Germinal center (tissue), 1 donor: ENCODE measurements around the gene CES5A.
"Not testable (repeated sequence)": the region's sequence is repeated elsewhere in the genome, so short reads cannot be mapped to it uniquely, and the experiment has no call there.

Experiments used
- DNase-seq: peaks from one replicate; pipeline ENCODE4 v3.0.0; 2012; ENCODE audit warnings: mixed read lengths, low spot score

Gene CES5A

DNA sequence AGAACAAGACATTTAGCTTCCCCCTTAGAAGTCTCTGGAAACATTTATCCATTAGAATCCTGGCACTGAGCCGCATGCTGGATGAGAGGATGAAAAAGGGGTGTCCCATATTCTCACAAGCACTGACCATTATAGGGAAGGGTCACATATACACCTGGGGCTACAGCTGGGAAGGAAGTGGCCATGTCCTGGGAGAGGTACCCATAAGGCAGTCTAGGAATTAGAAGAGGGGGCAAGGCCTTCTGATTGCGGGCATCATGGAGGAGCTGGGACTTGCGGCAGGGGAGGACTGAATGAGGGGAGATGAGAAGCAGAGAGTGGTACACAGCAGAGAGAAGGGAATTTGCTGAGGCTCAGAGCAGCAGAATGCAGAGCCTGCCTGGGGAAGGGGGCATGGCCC is 45.9 kb downstream of the CES5A start:
- DNase-seq = not testable (repeated sequence)

DNA sequence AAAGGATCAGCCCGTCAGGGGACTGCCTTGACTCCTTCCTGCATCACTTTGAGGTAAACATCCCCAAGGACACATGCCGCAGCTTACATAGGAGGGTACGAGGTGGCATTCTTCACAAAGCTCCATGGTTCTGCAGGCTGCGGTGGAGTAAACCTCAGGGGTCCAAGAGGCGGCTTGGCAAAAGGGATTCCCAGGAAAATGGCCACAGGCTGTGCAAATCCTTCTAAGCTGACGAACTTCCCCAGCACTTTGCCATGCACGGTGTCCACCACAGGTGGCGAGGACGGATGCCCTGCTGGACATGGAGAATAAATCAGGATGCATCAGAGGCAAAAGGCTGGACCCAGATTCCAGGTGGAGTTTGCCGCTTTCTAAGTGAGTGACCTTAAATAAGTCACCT is 46.5 kb downstream of the CES5A start:
- no peak for DNase-seq

DNA sequence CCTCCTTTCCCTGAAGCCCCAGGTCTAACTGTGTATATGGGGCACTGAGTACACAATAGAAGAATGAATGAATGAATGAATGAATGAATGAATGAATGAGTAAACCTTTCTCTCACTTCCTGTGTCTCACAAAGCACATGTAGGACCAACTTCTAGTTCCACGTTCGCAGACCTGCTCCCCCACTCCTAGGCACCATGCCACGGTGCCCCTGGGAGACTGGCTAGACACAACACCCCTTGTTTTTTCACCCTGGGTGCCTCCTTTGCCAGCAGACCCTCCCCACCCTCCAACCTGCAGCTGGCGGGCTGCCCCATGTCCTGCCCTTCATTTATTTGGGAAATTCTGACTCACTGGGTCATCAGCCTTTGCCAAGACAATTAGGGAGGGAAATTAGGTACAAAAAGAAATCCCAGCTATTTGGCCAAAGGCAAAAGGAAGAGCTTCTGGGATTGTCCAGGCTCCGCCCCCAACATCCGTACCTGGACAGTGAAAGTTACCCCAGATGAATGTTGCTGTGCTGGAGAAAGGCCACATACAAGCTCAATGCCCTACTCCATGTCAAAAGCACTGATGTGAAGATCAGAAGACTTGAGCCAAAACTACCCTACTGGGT is 50.0 kb downstream of the CES5A start:
- DNase-seq = no peak

DNA sequence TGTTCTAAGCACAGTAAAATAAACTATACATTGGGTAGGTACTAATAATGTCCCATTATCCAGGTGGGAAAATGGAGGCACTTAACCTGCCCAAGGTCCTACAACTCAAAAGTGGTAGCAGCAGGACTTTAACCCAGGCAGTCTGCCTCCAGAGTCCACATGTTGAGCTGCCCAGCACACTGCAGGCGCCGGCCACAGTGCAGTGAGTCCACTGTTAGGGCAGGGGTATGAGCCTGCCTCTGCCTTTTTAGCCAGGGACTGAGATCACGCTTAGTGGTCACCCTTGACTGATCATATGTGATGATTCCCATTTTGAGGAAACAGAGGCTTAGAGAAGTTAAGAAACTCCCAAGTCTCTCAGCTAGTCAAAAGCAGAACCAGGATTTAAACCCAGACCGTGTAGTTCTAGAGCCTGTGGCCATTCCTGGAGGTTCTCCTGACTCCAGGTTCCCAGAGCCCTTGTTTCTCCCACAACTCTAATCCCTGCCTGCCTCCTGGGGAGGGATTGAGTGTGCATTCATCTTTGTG is 50.6 kb downstream of the CES5A start:
- DNase-seq = no peak

DNA sequence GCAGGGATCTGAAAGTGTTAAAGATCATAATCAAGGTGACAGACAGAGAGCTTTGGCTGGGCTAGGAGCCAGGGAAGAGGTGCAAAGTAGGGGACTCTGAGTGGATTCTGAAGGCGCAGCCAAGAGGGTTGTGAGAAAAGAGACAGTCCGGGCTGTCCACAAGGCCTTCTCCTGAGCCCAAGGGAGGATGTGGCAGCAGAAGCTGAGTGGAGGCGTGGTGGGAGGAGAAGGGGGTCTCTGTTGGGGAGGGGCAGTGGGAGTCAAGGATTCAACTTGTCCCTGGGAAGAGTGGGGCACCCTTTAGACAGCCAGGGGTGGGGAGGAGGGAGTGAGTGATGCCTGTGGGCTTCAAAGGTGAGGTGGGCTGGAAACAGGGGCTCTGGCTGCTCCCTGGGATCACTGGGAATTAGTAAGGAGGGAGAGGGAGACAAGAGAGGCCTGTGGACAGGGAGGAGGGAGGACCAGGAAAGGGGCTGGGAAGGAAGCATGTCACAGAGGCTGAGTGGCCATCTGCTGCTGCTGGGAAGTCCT is 52.8 kb downstream of the CES5A start:
- no peak for DNase-seq

DNA sequence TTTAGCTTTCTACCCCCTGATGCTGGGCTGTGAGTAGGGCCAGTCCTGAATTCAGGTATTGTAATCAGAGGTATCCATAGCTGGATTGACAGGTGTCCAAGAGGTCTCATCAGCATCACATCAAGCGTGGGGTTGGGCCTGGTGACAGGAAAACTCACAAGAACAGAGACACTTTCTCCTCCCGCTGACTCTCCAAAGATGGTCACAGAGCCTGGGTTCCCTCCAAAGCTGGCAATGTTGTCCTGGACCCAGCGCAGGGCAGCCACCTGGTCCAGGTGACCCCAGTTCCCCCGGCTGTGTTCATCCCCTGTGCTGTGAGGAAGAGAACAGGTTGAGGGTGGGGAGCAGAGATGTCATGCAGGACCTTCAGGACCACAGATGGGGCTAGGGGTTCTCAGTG is 54.0 kb downstream of the CES5A start:
- DNase-seq = no peak

DNA sequence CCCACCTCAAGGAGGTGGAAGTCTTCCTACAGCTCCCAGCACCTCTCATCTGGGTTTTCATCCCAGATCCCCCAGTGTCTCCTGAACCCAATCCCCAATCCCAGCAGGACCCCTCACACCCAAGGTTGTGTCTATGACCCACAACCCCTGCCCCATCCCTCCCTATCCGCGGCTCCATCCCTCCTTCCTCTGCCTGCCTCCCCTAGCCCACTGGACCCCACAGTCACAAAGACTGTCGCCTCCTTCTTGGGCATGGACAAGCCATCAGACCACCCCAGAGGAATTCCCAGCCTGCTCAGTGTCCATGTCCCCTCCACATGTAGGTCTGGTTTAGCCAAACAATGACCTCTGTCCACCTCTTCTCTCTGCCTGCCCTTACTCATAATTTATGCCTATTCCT is 54.6 kb downstream of the CES5A start:
- no peak for DNase-seq

GRCh38 chr16:55817236-55817912 is 57.8 kb downstream of the CES5A start:
- DNase-seq = no peak

DNA sequence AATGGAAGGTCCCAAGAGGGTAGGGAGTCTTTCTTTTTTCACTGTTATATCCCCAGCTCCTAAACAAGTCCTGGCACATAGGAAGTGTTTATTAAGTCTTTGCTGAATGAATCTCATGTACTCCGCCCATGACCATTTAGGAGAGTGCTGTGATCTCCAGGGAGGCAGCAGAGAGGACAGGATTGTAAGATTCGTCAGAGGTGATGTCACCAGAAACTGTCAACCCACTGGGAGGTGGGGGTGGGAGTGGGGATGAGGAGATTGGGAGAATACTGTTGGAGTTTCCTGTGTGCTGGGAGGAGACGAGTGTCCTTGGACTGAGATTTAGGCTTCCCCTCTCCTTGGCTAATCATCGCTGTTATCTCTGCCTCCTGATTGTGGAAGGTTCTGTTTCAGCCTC is 59.0 kb downstream of the CES5A start:
- DNase-seq = not testable (repeated sequence)

DNA sequence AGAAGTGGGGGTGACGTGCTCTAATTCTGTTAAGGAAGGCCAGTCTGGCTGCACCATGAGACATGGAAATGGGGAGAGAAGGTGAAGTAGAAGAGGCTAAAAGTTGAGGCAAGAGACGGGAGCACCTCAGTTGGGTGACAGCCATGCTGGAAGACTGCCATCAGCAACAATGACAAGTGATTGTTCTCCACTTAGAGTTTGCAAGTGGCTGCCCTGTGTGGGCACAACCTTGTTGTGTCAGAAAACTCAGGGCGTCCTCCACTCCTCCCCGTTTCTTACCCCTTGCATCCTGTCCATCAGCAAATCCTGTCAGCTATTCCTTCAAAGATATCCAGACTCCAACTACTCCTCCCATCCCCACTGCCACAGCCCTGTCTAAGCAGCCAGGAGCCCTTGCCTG is 59.9 kb downstream of the CES5A start:
- DNase-seq = no peak

DNA sequence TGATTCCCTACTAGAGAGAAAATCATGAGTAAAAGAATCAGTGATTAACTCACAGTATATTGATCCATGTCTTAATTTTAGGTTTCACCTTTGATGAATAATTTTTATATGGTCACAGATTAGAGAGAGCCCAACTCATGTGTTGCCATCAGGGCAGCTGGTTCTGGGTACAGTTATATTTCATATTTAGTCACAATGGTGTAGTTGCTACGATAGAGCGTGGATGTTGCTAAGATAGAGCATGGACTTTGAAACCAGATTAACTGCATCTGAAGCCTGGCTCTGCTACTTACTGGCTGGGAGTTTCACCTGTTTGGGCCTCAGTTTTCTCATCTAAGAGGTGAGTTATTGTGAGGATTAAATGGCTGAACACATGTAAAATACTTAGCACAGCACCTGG is 61.0 kb downstream of the CES5A start:
- not testable (repeated sequence) for DNase-seq

DNA sequence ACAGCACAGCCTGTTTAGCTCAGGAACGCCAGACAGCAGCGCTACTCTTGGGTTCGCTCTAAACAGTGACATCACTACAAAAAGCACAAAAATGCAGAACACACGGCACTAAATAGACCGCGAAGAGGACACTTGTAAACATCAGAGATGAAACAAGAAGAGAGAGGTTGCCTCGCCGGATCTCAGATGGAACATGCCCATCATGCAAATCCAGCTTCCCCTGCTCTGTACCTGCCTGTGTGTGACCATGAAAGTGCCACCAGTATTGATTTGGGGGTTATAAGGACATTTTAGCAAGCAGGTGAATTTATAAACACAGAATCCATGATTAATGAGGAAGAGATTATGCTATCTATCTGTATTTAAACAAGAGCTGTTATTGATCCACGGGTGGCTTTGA is 61.4 kb downstream of the CES5A start:
- not testable (repeated sequence) for DNase-seq

- no peak for DNase-seq
Observed at GRCh38 chr16:55812951-55813350, 62.2 kb downstream of the CES5A start.

GRCh38 chr16:55811811-55812210 is 63.4 kb downstream of the CES5A start:
- DNase-seq = no peak

DNA sequence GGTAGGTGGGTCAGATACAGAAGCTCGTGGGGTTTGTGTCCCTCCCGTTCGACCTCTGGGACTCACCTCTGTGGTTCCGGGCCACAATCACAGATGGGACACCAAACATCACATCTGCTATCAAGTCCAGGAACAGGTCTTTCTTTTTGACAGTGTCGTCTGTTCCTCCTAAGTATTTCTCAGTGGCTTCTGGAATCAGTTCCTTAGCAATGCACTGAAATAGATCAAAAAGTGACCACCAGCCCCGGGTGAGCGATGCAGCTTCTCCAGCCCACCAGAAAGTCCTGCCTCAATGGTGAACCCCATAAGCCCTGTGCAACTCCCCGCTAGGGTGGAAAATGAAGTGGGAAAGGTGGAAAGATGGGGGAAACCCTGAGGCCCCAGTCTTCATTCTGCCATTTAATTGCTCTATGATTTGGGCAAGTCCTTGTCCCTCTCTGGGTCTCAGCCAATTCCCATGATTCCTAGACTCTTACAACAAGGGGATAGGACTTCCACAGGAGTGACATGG is 64.7 kb downstream of the CES5A start:
- no peak for DNase-seq

- DNase-seq = no peak
Observed at GRCh38 chr16:55809851-55810250, 65.3 kb downstream of the CES5A start.

- no peak for DNase-seq
Observed at GRCh38 chr16:55809386-55809785, 65.8 kb downstream of the CES5A start.

- not testable (repeated sequence) for DNase-seq
Observed at GRCh38 chr16:55808286-55808685, 66.9 kb downstream of the CES5A start.

DNA sequence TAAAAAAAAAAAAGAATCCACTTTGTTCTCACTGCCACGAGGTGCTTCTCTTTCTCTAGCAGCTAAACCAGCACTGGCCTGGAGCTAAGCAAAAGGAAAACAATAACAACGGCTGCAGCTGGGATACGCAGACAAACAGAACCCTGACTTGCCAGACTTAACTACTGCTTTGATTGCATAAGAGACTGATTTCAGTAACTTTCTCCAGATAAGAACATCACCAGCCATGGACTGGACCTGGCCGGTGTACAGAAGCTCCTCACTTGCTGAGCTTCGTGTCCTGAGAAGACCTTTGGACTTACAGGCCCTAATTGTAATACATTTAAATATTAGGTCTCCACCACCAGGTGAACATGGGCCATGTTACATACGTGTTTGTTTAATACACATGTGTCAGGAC is 70.1 kb downstream of the CES5A start:
- DNase-seq = not testable (repeated sequence)

- not testable (repeated sequence) for DNase-seq
Observed at GRCh38 chr16:55803681-55804080, 71.5 kb downstream of the CES5A start.
